ENCODE measurements around the gene SMAD5.

GRCh38 chr5:136186796-136187195 is 54.2 kb downstream of the SMAD5 start:
- TF ChIP-seq POLR2AphosphoS5 (IDR thresholded peaks at IDR 0.05; ENCODE audit: low read depth, low read length) (no peak), TAF1 (IDR thresholded peaks at IDR 0.05; ENCODE audit: borderline replicate concordance, insufficient read depth, low read length) (no peak)

All from PFSK-1 (cell line).